Choroid plexus epithelial cell (primary cell): Measurements from ENCODE around the gene CHAC2.

Experiments used
- DNase-seq: peaks from one replicate; pipeline ENCODE4 v3.0.0-alpha.2; 2010; ENCODE audit warnings: low read depth
- H3K4me3 ChIP-seq: 2 replicates; pipeline ENCODE4 v1.5.1; 2011; ENCODE audit warnings: low read depth, mild to moderate bottlenecking, control low read depth, low read length, moderate library complexity
- CTCF ChIP-seq: conservative IDR thresholded peaks from 2 replicates; pipeline ENCODE4 v1.5.1; 2011; ENCODE audit warnings: low read depth, mild to moderate bottlenecking, control low read depth, inconsistent platforms, low read length, moderate library complexity

The CHAC2 gene

GRCh38 chr2:53786705-53787613 is 19.4 kb downstream of the CHAC2 start, which contains the start of the genes ASB3 and ERLEC1:
Gene ASB3 (minus strand): TSS chr2:53786953. CDS start chr2:53765572, 21,381 bp downstream.
Gene ERLEC1 (plus strand): TSS chr2:53787044. CDS start chr2:53787211, 167 bp downstream.
- TF ChIP-seq CTCF, result no peak
- DNase-seq, result peak; percentile 83
- peak within 1 kb of the TSS; percentile 89 for H3K4me3 ChIP-seq

- peak; percentile 46 for DNase-seq
- H3K4me3 ChIP-seq, result peak overlapping the region; percentile 89
- TF ChIP-seq CTCF, result no peak
These were observed 20.1 kb downstream of the CHAC2 start for GRCh38 chr2:53787614-53788289.

GRCh38 chr2:53793261-53793660 is 25.7 kb downstream of the CHAC2 start:
- no peak for DNase-seq
- no peak overlapping the region for H3K4me3 ChIP-seq
- TF ChIP-seq CTCF, result no peak

GRCh38 chr2:53793821-53794220 is 26.2 kb downstream of the CHAC2 start:
- no peak for TF ChIP-seq CTCF

GRCh38 chr2:53801547-53801946 is 33.9 kb downstream of the CHAC2 start:
- H3K4me3 ChIP-seq, result no peak overlapping the region
- TF ChIP-seq CTCF, result no peak
- no peak for DNase-seq

More at GRCh38 chr2:53793821-53794220, 26.2 kb downstream of the CHAC2 start:
- DNase-seq, result no peak
- no peak overlapping the region for H3K4me3 ChIP-seq

- peak; percentile 25 for DNase-seq
- TF ChIP-seq CTCF, result no peak
- no peak overlapping the region for H3K4me3 ChIP-seq
These were observed 35.1 kb downstream of the CHAC2 start for GRCh38 chr2:53802617-53803151.
